Right lobe of liver (tissue), 4 donors: ENCODE measurements around the gene RASGRP2.

Experiments used
- CTCF ChIP-seq, 4 donors: fragments of 200-600 bp in 3 of 4; fragments of 450-650 bp in 1 of 4; IDR thresholded peaks; one replicate each; pipeline versions ENCODE4 v1.5.1 to v1.8.0; 2016 to 2022; ENCODE audit warnings: antibody characterized with exemption in 4 of 4, mild to moderate bottlenecking in 2 of 4
- POLR2A ChIP-seq: fragments of 450-650 bp; IDR thresholded peaks from one replicate; pipeline ENCODE4 v1.6.1; 2017; ENCODE audit warnings: antibody characterized with exemption, mild to moderate bottlenecking
- donor health status: DM: no; HTN: no; CAD: no.
- donor health status: DM: no; HTN: no; CAD: no.
- donor health status: DM: no; HTN: yes; CAD: no.

GRCh38 chr11:64747961-64748665, 4.2 kb upstream of the RASGRP2 start:
- TF ChIP-seq CTCF (IDR thresholded peaks at IDR 0.05), result no peak
- no peak for TF ChIP-seq POLR2A
